Measurements from ENCODE around the gene LEMD2.

LEMD2 gene

DNA sequence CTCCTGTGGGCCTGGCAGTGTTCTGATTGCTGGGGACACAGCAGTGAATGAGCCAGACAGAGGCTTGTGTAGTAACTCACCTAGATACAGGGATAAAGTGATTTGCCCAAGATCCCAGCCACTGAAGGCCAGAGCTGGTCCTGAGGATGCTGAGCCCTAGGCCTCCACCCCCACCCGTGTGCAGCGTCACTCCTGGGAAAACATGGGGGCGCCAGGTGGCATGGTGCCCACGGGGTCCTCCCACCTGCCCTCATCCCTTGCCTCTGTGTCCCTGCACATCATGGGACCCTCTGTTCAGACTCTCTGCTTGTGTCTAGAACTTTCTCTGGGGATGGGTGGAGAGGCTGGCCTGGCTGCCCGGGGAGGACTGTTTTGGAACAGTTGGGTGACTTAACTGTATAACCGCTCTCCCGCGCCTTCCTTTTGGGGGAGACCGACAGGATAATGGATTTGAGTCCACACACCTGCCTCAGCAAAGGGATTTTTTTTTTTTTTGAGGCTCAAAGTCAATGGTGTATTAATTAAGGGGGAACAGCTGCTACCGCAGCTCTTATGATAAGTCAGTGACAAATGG is 19.6 kb downstream of the LEMD2 start (continued):
- TF ChIP-seq ZNF776 (tag by site-specific recombination; IDR thresholded peaks at IDR 0.05; ENCODE audit: borderline replicate concordance), result no peak
- TF ChIP-seq ZNF211 (tag by site-specific recombination; IDR thresholded peaks at IDR 0.05; ENCODE audit: low read depth), result no peak
- TF ChIP-seq ZNF747 (tag by site-specific recombination; IDR thresholded peaks at IDR 0.05), result no peak
- no peak for TF ChIP-seq ZNF785 (tag by site-specific recombination; IDR thresholded peaks at IDR 0.05)
- TF ChIP-seq ZNF248 (tag by site-specific recombination; IDR thresholded peaks at IDR 0.05), result no peak
- no peak for TF ChIP-seq SP7 (tag by site-specific recombination; IDR thresholded peaks at IDR 0.05)
- no peak for TF ChIP-seq GLI4 (tag by site-specific recombination; IDR thresholded peaks at IDR 0.05)

DNA sequence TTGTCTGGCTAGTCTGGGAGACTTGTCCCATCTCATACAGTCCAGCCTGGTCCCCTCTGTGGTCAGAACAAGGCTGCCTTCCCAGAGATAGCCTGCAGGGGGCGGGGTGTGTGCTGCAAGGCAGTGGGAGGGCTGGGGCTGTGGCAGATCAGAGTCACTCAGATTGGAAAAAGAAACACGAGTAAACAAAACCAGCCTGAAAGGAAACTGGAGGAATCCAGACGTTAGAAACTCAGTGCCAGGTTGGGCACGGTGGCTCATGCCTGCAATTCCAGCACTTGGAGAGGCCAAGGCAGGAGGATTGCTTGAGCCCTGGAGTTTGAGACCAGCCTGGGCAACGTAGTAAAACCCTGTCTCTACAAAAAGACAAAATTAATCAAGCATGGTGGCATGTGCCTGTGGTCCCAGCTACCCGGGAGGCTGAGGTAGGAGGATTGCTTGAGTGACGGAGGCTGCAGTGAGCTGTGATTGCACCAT is 20.2 kb downstream of the LEMD2 start:
- no peak overlapping the region for H3K4me3 ChIP-seq (ENCODE audit: low read depth, low read length)
- H3K4me1 ChIP-seq (ENCODE audit: control insufficient read depth, insufficient read depth, low read length), result peaks cover 5% of the 10 kb centered on the region
- no peaks in the 10 kb centered on the region for H3K9me3 ChIP-seq (ENCODE audit: control insufficient read depth, insufficient read depth, low read depth, low read length)
- ChIA-PET CTCF (interaction anchor here (0.6 to 8.8 kb wide), 29 partner anchors 9 to 1371 kb away, joined by 3 to 149 read pairs (median 4); partner anchors contain the start of genes IP6K3 and UQCC2), POLR2A (no interaction called here)
- no peak overlapping the region for H3K27ac ChIP-seq (ENCODE audit: extremely low read depth, low read depth, low read length)
- peaks cover 0 to 17% of the 10 kb centered on the region in 2 experiments; a peak in 1 of 3 replicates for H3K36me3 ChIP-seq (ENCODE audit: control insufficient read depth in 2 of 2, insufficient read depth in 1 of 2, low read length in 2 of 2)
- peak; percentile 34; the same call in 1 of the 2 replicates for TF ChIP-seq ZNF654 (tag by site-specific recombination; IDR thresholded peaks at IDR 0.05; ENCODE audit: low read depth)
- peak; percentile 30; the same call in 1 of the 2 replicates for TF ChIP-seq ZNF449 (tag by site-specific recombination; IDR thresholded peaks at IDR 0.05)
- TF ChIP-seq ZNF600 (tag by site-specific recombination; IDR thresholded peaks at IDR 0.05), result peak; percentile 90
- no peak for TF ChIP-seq ZNF571 (tag by site-specific recombination; IDR thresholded peaks at IDR 0.05)
- TF ChIP-seq ZNF488 (tag by site-specific recombination; IDR thresholded peaks at IDR 0.05), result no peak
- peak; percentile 82 for TF ChIP-seq ZBTB17 (tag by site-specific recombination; IDR thresholded peaks at IDR 0.05)
- peak; percentile 34; the same call in 1 of the 2 replicates for TF ChIP-seq ZNF121 (tag by site-specific recombination; IDR thresholded peaks at IDR 0.05)
- TF ChIP-seq, protein P1, sequence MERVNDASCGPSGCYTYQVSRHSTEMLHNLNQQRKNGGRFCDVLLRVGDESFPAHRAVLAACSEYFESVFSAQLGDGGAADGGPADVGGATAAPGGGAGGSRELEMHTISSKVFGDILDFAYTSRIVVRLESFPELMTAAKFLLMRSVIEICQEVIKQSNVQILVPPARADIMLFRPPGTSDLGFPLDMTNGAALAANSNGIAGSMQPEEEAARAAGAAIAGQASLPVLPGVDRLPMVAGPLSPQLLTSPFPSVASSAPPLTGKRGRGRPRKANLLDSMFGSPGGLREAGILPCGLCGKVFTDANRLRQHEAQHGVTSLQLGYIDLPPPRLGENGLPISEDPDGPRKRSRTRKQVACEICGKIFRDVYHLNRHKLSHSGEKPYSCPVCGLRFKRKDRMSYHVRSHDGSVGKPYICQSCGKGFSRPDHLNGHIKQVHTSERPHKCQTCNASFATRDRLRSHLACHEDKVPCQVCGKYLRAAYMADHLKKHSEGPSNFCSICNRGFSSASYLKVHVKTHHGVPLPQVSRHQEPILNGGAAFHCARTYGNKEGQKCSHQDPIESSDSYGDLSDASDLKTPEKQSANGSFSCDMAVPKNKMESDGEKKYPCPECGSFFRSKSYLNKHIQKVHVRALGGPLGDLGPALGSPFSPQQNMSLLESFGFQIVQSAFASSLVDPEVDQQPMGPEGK (tag by site-specific recombination; IDR thresholded peaks at IDR 0.05), result no peak
- no peak for TF ChIP-seq ZNF518A (tag by site-specific recombination; conservative IDR thresholded peaks at IDR 0.05; ENCODE audit: low read depth)
- peak; percentile 46 for TF ChIP-seq CTCF (tag by site-specific recombination; IDR thresholded peaks at IDR 0.05)
- TF ChIP-seq ZNF2 (tag by site-specific recombination; IDR thresholded peaks at IDR 0.05), result 0 out of 2 replicates have a peak, but pooled peaks have one; percentile 44
- no peak for TF ChIP-seq FEZF1 (tag by site-specific recombination; IDR thresholded peaks at IDR 0.05)
- no peak for TF ChIP-seq ZNF747 (tag by site-specific recombination; IDR thresholded peaks at IDR 0.05)
- TF ChIP-seq ZIC2 (tag by site-specific recombination; IDR thresholded peaks at IDR 0.05), result 0 out of 2 replicates have a peak, but pooled peaks have one; percentile 10
- 0 out of 2 replicates have a peak, but pooled peaks have one; percentile 18 for TF ChIP-seq ZFHX2 (tag by site-specific recombination; conservative IDR thresholded peaks at IDR 0.05)
- TF ChIP-seq ZBTB48 (tag by site-specific recombination; IDR thresholded peaks at IDR 0.05), result no peak
- TF ChIP-seq, protein P2, sequence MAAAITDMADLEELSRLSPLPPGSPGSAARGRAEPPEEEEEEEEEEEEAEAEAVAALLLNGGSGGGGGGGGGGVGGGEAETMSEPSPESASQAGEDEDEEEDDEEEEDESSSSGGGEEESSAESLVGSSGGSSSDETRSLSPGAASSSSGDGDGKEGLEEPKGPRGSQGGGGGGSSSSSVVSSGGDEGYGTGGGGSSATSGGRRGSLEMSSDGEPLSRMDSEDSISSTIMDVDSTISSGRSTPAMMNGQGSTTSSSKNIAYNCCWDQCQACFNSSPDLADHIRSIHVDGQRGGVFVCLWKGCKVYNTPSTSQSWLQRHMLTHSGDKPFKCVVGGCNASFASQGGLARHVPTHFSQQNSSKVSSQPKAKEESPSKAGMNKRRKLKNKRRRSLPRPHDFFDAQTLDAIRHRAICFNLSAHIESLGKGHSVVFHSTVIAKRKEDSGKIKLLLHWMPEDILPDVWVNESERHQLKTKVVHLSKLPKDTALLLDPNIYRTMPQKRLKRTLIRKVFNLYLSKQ (tag by site-specific recombination; IDR thresholded peaks at IDR 0.05; ENCODE audit: borderline replicate concordance), result no peak

All from HEK293 (cell line).